H1 (cell line): ENCODE measurements around the gene TJP2. TPM values are rescaled to one million over a fixed set of nuclear protein-coding genes. Genes with fewer than 3 reads are reported as not detected.
A peak's percentile ranks its signal among the peaks of the same experiment; 100 is the strongest.

Experiments
- CEBPB ChIP-seq: IDR thresholded peaks from 2 replicates; pipeline ENCODE4 v1.6.1; 2012; ENCODE audit warnings: low read depth, low read length
- GTF2F1 ChIP-seq: IDR thresholded peaks from 2 replicates; pipeline ENCODE4 v1.6.1; 2012; ENCODE audit warnings: low read depth, low read length, improper control_type of control experiment, borderline replicate concordance
- JUND ChIP-seq: IDR thresholded peaks from 2 replicates; pipeline ENCODE4 v1.6.1; 2011; ENCODE audit warnings: mild to moderate bottlenecking, improper control_type of control experiment, low read length
- MAFK ChIP-seq: IDR thresholded peaks from 2 replicates; pipeline ENCODE4 v1.6.1; 2012; ENCODE audit warnings: low read depth, mild to moderate bottlenecking, improper control_type of control experiment, low read length
- NRF1 ChIP-seq: IDR thresholded peaks from 2 replicates; pipeline ENCODE4 v1.6.1; 2011; ENCODE audit warnings: mild to moderate bottlenecking, low read depth, low read length, improper control_type of control experiment
- RAD21 ChIP-seq, 2 experiments: IDR thresholded peaks in 1 of 2; conservative IDR thresholded peaks in 1 of 2; 2 replicates each; pipeline ENCODE4 v1.6.1; 2011; ENCODE audit warnings: low read depth in 2 of 2, low read length in 2 of 2, improper control_type of control experiment in 1 of 2, inconsistent platforms in 1 of 2, mild to moderate bottlenecking in 1 of 2, moderate library complexity in 1 of 2
- SP2 ChIP-seq: IDR thresholded peaks from 2 replicates; pipeline ENCODE4 v1.6.1; 2012; ENCODE audit warnings: mild to moderate bottlenecking, low read length, inconsistent platforms
- TAF7 ChIP-seq: optimal IDR thresholded peaks from 2 replicates; pipeline ENCODE3; 2011; ENCODE audit warnings: low read depth, mild to moderate bottlenecking, inconsistent platforms, low read length, moderate library complexity, borderline replicate concordance
- TEAD4 ChIP-seq: IDR thresholded peaks from 2 replicates; pipeline ENCODE4 v1.6.1; 2012; ENCODE audit warnings: low read depth, low read length, inconsistent platforms, mixed read lengths
- polyA plus RNA-seq, 7 experiments: library from polyadenylated mRNA; depleted of rRNA in 3 of 7; stranded (reverse) in 5 of 7; unstranded in 2 of 7; fragments of >200 nt in 5 of 7; fragments of 200-250 nt in 2 of 7; gene quantifications; 1 replicate in 5 of 7; 2 replicates in 1 of 7; 4 replicates in 1 of 7; pipeline versions ENCODE4 v1.2.1 to v1.2.3, GENCODE V29; 2011 to 2013; ENCODE audit warnings: missing spikeins in 2 of 7, mixed read lengths in 2 of 7
- total RNA-seq: library from RNA; stranded (reverse); fragmentation: NEBNext Ultra II Directional; extraction: Animal tissue kit (Norgen Biotek cat#: 25700); gene quantifications from 2 replicates; pipeline ENCODE4 v1.2.1, GENCODE V29; 2021
- TF ChIP-seq, protein P1 (sequence below): fragments of 300-600 bp; sonication (generic); IDR thresholded peaks from 2 replicates; pipeline ENCODE4 v1.7.1; 2012; ENCODE audit warnings: low read length, moderate library complexity, mild to moderate bottlenecking, inconsistent platforms; ENCODE audit not compliant: insufficient replicate concordance

The TJP2 gene
- total and polyA plus RNA-seq, 2 of the 8 experiments (the other 6 are each of a cell fraction or from before 2014, with no cell fraction given): 54.9 to 137 TPM

DNA sequence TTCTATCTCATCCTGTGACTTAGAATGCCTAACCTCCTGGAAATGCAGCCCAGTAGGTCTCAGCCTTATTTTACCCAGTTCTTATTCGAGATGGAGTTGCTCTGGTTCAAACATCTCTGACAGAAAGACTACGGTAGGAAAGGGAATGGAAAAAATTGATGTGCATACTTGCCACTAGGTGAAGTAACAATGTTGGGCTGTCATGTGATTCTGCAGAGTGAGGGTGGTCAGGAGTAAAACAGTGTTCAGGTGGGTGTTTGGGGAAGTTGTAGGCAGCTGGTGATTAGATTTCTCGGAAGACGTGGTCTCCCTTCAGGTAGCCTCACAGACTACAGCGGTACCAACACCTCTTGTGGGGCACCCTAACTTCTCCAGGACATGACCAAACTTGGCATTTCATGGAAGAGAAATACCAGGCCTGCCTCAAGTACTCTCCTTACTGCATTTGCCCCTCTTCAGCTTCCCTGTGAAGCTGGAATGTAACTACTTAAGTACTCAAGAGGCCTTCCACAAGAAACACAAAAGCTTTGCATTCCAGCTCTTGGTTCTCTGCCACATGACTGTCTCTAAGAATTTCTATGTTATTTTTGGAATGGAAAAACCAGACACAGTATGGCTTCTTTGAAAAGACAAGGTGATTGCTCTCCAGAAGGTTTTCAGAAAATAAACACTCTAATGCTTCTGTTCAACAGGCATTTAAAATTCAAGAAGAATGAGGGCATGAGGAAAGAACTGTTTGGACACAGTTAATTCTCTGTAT, 133.5 kb downstream of the TJP2 start (continued):
- TF ChIP-seq, protein P1, sequence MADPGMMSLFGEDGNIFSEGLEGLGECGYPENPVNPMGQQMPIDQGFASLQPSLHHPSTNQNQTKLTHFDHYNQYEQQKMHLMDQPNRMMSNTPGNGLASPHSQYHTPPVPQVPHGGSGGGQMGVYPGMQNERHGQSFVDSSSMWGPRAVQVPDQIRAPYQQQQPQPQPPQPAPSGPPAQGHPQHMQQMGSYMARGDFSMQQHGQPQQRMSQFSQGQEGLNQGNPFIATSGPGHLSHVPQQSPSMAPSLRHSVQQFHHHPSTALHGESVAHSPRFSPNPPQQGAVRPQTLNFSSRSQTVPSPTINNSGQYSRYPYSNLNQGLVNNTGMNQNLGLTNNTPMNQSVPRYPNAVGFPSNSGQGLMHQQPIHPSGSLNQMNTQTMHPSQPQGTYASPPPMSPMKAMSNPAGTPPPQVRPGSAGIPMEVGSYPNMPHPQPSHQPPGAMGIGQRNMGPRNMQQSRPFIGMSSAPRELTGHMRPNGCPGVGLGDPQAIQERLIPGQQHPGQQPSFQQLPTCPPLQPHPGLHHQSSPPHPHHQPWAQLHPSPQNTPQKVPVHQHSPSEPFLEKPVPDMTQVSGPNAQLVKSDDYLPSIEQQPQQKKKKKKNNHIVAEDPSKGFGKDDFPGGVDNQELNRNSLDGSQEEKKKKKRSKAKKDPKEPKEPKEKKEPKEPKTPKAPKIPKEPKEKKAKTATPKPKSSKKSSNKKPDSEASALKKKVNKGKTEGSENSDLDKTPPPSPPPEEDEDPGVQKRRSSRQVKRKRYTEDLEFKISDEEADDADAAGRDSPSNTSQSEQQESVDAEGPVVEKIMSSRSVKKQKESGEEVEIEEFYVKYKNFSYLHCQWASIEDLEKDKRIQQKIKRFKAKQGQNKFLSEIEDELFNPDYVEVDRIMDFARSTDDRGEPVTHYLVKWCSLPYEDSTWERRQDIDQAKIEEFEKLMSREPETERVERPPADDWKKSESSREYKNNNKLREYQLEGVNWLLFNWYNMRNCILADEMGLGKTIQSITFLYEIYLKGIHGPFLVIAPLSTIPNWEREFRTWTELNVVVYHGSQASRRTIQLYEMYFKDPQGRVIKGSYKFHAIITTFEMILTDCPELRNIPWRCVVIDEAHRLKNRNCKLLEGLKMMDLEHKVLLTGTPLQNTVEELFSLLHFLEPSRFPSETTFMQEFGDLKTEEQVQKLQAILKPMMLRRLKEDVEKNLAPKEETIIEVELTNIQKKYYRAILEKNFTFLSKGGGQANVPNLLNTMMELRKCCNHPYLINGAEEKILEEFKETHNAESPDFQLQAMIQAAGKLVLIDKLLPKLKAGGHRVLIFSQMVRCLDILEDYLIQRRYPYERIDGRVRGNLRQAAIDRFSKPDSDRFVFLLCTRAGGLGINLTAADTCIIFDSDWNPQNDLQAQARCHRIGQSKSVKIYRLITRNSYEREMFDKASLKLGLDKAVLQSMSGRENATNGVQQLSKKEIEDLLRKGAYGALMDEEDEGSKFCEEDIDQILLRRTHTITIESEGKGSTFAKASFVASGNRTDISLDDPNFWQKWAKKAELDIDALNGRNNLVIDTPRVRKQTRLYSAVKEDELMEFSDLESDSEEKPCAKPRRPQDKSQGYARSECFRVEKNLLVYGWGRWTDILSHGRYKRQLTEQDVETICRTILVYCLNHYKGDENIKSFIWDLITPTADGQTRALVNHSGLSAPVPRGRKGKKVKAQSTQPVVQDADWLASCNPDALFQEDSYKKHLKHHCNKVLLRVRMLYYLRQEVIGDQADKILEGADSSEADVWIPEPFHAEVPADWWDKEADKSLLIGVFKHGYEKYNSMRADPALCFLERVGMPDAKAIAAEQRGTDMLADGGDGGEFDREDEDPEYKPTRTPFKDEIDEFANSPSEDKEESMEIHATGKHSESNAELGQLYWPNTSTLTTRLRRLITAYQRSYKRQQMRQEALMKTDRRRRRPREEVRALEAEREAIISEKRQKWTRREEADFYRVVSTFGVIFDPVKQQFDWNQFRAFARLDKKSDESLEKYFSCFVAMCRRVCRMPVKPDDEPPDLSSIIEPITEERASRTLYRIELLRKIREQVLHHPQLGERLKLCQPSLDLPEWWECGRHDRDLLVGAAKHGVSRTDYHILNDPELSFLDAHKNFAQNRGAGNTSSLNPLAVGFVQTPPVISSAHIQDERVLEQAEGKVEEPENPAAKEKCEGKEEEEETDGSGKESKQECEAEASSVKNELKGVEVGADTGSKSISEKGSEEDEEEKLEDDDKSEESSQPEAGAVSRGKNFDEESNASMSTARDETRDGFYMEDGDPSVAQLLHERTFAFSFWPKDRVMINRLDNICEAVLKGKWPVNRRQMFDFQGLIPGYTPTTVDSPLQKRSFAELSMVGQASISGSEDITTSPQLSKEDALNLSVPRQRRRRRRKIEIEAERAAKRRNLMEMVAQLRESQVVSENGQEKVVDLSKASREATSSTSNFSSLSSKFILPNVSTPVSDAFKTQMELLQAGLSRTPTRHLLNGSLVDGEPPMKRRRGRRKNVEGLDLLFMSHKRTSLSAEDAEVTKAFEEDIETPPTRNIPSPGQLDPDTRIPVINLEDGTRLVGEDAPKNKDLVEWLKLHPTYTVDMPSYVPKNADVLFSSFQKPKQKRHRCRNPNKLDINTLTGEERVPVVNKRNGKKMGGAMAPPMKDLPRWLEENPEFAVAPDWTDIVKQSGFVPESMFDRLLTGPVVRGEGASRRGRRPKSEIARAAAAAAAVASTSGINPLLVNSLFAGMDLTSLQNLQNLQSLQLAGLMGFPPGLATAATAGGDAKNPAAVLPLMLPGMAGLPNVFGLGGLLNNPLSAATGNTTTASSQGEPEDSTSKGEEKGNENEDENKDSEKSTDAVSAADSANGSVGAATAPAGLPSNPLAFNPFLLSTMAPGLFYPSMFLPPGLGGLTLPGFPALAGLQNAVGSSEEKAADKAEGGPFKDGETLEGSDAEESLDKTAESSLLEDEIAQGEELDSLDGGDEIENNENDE: no peak
- TF ChIP-seq CEBPB (no peak), TEAD4 (peak; percentile 99), GTF2F1 (no peak), TAF7 (peak; percentile 18), SP2 (no peak), MAFK (no peak), JUND (no peak; the same call in 1 of the 2 replicates), NRF1 (no peak), RAD21 (IDR thresholded peaks at IDR 0.05 in 1 of 2, conservative IDR thresholded peaks at IDR 0.05 in 1 of 2; ENCODE audit: low read depth in 2 of 2, low read length in 2 of 2) (peak in 1 of 2 experiments; percentile 3; a peak in 1 of 4 replicates)
